Inflammatory macrophage (primary cell): Measurements from ENCODE around the gene CXCL17.
A peak's percentile ranks its signal among the peaks of the same experiment; 100 is the strongest.
"Not testable (repeated sequence)": the region's sequence is repeated elsewhere in the genome, so short reads cannot be mapped to it uniquely, and the experiment has no call there.

Experiments used
- DNase-seq, 2 donors: peaks; one replicate each; pipeline ENCODE4 v3.0.0-alpha.2; 2020 to 2022

The CXCL17 gene

GRCh38 chr19:42465827-42466280, 23.1 kb upstream of the CXCL17 start:
- DNase-seq, result no peak

GRCh38 chr19:42461700-42462324, 19.1 kb upstream of the CXCL17 start:
- no peak for DNase-seq

GRCh38 chr19:42461231-42461630, 18.5 kb upstream of the CXCL17 start:
- not testable (repeated sequence) for DNase-seq

- DNase-seq, result no peak
Observed at GRCh38 chr19:42459926-42460325, 17.2 kb upstream of the CXCL17 start.

GRCh38 chr19:42455621-42456081, 12.9 kb upstream of the CXCL17 start:
- peak; percentile 58 to 69 for DNase-seq

- DNase-seq, result no peak
Observed at GRCh38 chr19:42455086-42455485, 12.3 kb upstream of the CXCL17 start.

- no peak for DNase-seq
Observed at GRCh38 chr19:42452590-42452989, 9.8 kb upstream of the CXCL17 start.

GRCh38 chr19:42450314-42450934, 7.7 kb upstream of the CXCL17 start:
- DNase-seq, result peak; percentile 81 to 86

GRCh38 chr19:42448306-42448705, 5.6 kb upstream of the CXCL17 start:
- not testable (repeated sequence) for DNase-seq

GRCh38 chr19:42445948-42446347, 3.2 kb upstream of the CXCL17 start:
- DNase-seq, result no peak

- DNase-seq, result no peak
Observed at GRCh38 chr19:42443944-42444398, 1.2 kb upstream of the CXCL17 start.

GRCh38 chr19:42441049-42441445, 1.7 kb downstream of the CXCL17 start:
- DNase-seq, result peak; percentile 44 to 71

- peak; percentile 80 to 81 for DNase-seq
Observed at GRCh38 chr19:42440357-42441048, 2.2 kb downstream of the CXCL17 start.

GRCh38 chr19:42436006-42436405, 6.7 kb downstream of the CXCL17 start:
- DNase-seq, result no peak

GRCh38 chr19:42435316-42435715, 7.4 kb downstream of the CXCL17 start:
- DNase-seq, result no peak

GRCh38 chr19:42433503-42434260, 9.1 kb downstream of the CXCL17 start:
- peak; percentile 48 to 51 for DNase-seq

- DNase-seq, result no peak
Observed at GRCh38 chr19:42431486-42431885, 11.3 kb downstream of the CXCL17 start.

- DNase-seq, result no peak
Observed at GRCh38 chr19:42428676-42429075, 14.1 kb downstream of the CXCL17 start.

- DNase-seq, result peak in 1 of 2 donors; percentile 15
Observed at GRCh38 chr19:42427313-42427712, 15.4 kb downstream of the CXCL17 start, which contains the start of gene LIPE. Gene LIPE (minus strand): TSS chr19:42427388. CDS start chr19:42427149, 239 bp downstream.

- DNase-seq, result no peak
Observed at GRCh38 chr19:42426643-42427042, 16.1 kb downstream of the CXCL17 start.

- DNase-seq, result no peak
Observed at GRCh38 chr19:42424712-42425131, 18.0 kb downstream of the CXCL17 start.

- no peak for DNase-seq
Observed at GRCh38 chr19:42424345-42424707, 18.4 kb downstream of the CXCL17 start.
